ENCODE data around the gene PIH1D1.

DNA sequence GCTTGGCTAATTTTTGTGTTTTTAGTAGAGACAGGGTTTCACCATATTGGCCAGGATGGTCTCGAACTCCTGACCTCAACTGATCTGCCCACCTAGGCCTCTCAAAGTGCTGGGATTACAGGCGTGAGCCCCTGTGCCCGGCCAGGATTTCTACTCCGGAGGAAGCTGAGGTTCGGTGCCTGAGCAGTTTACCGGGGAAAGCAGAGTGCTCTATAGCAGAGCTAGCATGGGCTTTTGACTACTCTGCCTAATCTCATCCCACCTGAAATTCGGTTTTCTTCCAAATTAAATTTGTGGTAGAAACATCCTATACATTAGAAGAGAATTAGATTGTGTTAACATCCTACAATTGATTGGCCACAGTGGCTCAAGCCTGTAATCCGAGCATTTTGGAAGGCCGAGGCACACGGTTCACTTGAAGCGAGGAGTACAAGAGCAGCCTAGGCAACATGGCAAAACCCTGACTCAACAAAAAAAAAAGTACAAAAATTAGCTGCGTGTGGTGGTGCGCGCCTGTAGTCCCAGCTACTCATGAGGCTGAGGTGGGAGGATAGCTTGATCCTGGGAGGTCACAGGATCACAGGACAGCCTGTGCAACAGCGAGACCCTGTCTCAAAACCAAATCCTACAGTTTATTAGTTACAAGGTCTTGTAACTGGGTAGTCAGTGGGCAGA, 37.4 kb upstream of the PIH1D1 start:
- no peak for TF ChIP-seq POLR2A (IDR thresholded peaks at IDR 0.05)
- TF ChIP-seq, protein P1, sequence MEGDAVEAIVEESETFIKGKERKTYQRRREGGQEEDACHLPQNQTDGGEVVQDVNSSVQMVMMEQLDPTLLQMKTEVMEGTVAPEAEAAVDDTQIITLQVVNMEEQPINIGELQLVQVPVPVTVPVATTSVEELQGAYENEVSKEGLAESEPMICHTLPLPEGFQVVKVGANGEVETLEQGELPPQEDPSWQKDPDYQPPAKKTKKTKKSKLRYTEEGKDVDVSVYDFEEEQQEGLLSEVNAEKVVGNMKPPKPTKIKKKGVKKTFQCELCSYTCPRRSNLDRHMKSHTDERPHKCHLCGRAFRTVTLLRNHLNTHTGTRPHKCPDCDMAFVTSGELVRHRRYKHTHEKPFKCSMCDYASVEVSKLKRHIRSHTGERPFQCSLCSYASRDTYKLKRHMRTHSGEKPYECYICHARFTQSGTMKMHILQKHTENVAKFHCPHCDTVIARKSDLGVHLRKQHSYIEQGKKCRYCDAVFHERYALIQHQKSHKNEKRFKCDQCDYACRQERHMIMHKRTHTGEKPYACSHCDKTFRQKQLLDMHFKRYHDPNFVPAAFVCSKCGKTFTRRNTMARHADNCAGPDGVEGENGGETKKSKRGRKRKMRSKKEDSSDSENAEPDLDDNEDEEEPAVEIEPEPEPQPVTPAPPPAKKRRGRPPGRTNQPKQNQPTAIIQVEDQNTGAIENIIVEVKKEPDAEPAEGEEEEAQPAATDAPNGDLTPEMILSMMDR (IDR thresholded peaks at IDR 0.05), result no peak
- no peak for TF ChIP-seq POLR2AphosphoS5 (IDR thresholded peaks at IDR 0.05)

Data from suprapubic skin (tissue), 4 donors.